ENCODE measurements around the gene SCGN.

Gene SCGN

GRCh38 chr6:25714765-25715164, 62.8 kb downstream of the SCGN start:
- no peak overlapping the region for H2AFZ ChIP-seq (ENCODE audit: low read depth)
- H3K27me3 ChIP-seq (ENCODE audit: insufficient read depth, low read depth), result no peaks in the 10 kb centered on the region
- no peak overlapping the region for H3K4me2 ChIP-seq
- H3K27ac ChIP-seq, result no peak overlapping the region
- no peaks in the 10 kb centered on the region for H4K20me1 ChIP-seq (ENCODE audit: insufficient read depth)
- no peaks in the 10 kb centered on the region for H3K79me2 ChIP-seq (ENCODE audit: insufficient read depth, low read depth)
- H3K9ac ChIP-seq, result no peak overlapping the region
- no peaks in the 10 kb centered on the region for H3K36me3 ChIP-seq (ENCODE audit: insufficient read depth)
- no peaks in the 10 kb centered on the region for H3K4me1 ChIP-seq (ENCODE audit: low read depth, poor library complexity, severe bottlenecking)
- H3K4me3 ChIP-seq (IDR thresholded peaks at IDR 0.05; ENCODE audit: insufficient read depth, low read depth, low read length), result no peak overlapping the region
- TF ChIP-seq CTCF (conservative IDR thresholded peaks at IDR 0.05; ENCODE audit: low read depth, low read length), result no peak

- H3K4me3 ChIP-seq (IDR thresholded peaks at IDR 0.05; ENCODE audit: insufficient read depth, low read depth, low read length), result no peak overlapping the region
- no peaks in the 10 kb centered on the region for H4K20me1 ChIP-seq (ENCODE audit: insufficient read depth)
- H3K4me1 ChIP-seq (ENCODE audit: low read depth, poor library complexity, severe bottlenecking), result no peaks in the 10 kb centered on the region
- no peak for TF ChIP-seq CTCF (conservative IDR thresholded peaks at IDR 0.05; ENCODE audit: low read depth, low read length)
- H3K9ac ChIP-seq, result no peak overlapping the region
- H3K27ac ChIP-seq, result no peak overlapping the region
- H3K27me3 ChIP-seq (ENCODE audit: insufficient read depth, low read depth), result no peaks in the 10 kb centered on the region
- no peak overlapping the region for H2AFZ ChIP-seq (ENCODE audit: low read depth)
- no peak overlapping the region for H3K4me2 ChIP-seq
- H3K36me3 ChIP-seq (ENCODE audit: insufficient read depth), result no peaks in the 10 kb centered on the region
- H3K79me2 ChIP-seq (ENCODE audit: insufficient read depth, low read depth), result no peaks in the 10 kb centered on the region
Measured at GRCh38 chr6:25715794-25716193, 63.8 kb downstream of the SCGN start.

- no peaks in the 10 kb centered on the region for H4K20me1 ChIP-seq (ENCODE audit: insufficient read depth)
- no peaks in the 10 kb centered on the region for H3K79me2 ChIP-seq (ENCODE audit: insufficient read depth, low read depth)
- H3K4me2 ChIP-seq, result no peak overlapping the region
- H3K27me3 ChIP-seq (ENCODE audit: insufficient read depth, low read depth), result no peaks in the 10 kb centered on the region
- H3K4me1 ChIP-seq (ENCODE audit: low read depth, poor library complexity, severe bottlenecking), result no peaks in the 10 kb centered on the region
- no peak overlapping the region for H3K27ac ChIP-seq
- H3K36me3 ChIP-seq (ENCODE audit: insufficient read depth), result no peaks in the 10 kb centered on the region
- no peak overlapping the region for H3K9ac ChIP-seq
- peak; percentile 74 for TF ChIP-seq CTCF (conservative IDR thresholded peaks at IDR 0.05; ENCODE audit: low read depth, low read length)
- H2AFZ ChIP-seq (ENCODE audit: low read depth), result no peak overlapping the region
- no peak overlapping the region for H3K4me3 ChIP-seq (IDR thresholded peaks at IDR 0.05; ENCODE audit: insufficient read depth, low read depth, low read length)
Measured at GRCh38 chr6:25717866-25718740, 66.1 kb downstream of the SCGN start.

- Histone ChIP-seq H3K27me3 (ENCODE audit: insufficient read depth, low read depth) (no peaks in the 10 kb centered on the region), H3K4me3 (IDR thresholded peaks at IDR 0.05; ENCODE audit: insufficient read depth, low read depth, low read length) (no peak overlapping the region), H3K79me2 (ENCODE audit: insufficient read depth, low read depth) (no peaks in the 10 kb centered on the region), H3K27ac (no peak overlapping the region), H4K20me1 (ENCODE audit: insufficient read depth) (no peaks in the 10 kb centered on the region), H3K36me3 (ENCODE audit: insufficient read depth) (no peaks in the 10 kb centered on the region), H3K4me1 (ENCODE audit: low read depth, poor library complexity, severe bottlenecking) (no peaks in the 10 kb centered on the region), H3K4me2 (no peak overlapping the region), H3K9ac (no peak overlapping the region), H2AFZ (ENCODE audit: low read depth) (no peak overlapping the region)
- no peak for TF ChIP-seq CTCF (conservative IDR thresholded peaks at IDR 0.05; ENCODE audit: low read depth, low read length)
Measured at GRCh38 chr6:25726122-25726911, 74.3 kb downstream of the SCGN start.

Measured in KMS-11 (cell line).